ENCODE results near the gene NPR1. TPM values are rescaled to one million over a fixed set of nuclear protein-coding genes. Genes with fewer than 3 reads are reported as not detected.

NPR1 gene
- total and polyA plus RNA-seq, 2 of the 13 experiments (the other 11 are each of a cell fraction or from before 2014, with no cell fraction given) = not detected

DNA sequence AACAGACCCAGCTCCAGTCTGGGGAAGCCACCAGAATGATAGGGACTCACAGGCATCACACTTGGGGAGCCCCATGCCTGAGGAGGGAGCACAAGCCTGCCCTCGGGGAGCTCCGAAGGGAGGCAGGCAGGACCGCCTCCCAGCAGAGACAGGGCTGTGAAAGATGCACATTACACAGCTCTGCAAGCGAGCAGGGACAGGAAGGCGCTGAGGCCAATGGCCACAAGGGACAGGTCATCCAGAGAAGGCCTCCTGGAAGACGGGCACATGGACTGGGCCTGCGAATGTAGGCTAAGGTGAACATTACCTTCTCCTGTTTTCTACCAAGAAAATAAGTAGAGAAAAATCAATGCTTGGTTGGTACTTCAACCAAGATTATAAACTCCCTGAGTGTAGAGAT lies 4.2 kb downstream of the NPR1 start:
- TF ChIP-seq ZNF367 (CRISPR knock-in tag; IDR thresholded peaks at IDR 0.05; ENCODE audit: borderline replicate concordance) (no peak), ZNF569 (CRISPR knock-in tag; IDR thresholded peaks at IDR 0.05; ENCODE audit: borderline replicate concordance) (no peak), SRSF1 (optimal IDR thresholded peaks at IDR 0.05; ENCODE audit: low read depth, low read length) (no peak), NRL (CRISPR knock-in tag; IDR thresholded peaks at IDR 0.05; ENCODE audit: borderline replicate concordance) (no peak), NONO (IDR thresholded peaks at IDR 0.05) (no peak), NONO (CRISPR knock-in tag; conservative IDR thresholded peaks at IDR 0.05) (no peak), NFIC (IDR thresholded peaks at IDR 0.05; ENCODE audit: low read length) (no peak), ZNF468 (CRISPR knock-in tag; IDR thresholded peaks at IDR 0.05) (no peak), SNAI1 (CRISPR knock-in tag; IDR thresholded peaks at IDR 0.05; ENCODE audit: borderline replicate concordance) (no peak), ZNF230 (CRISPR knock-in tag; IDR thresholded peaks at IDR 0.05) (no peak), ATRX (CRISPR knock-in tag; IDR thresholded peaks at IDR 0.05; ENCODE audit: borderline replicate concordance) (no peak), ARHGAP35 (CRISPR knock-in tag; IDR thresholded peaks at IDR 0.05; ENCODE audit: borderline replicate concordance) (no peak), ZNF660 (CRISPR knock-in tag; IDR thresholded peaks at IDR 0.05; ENCODE audit: borderline replicate concordance, low read depth) (no peak)
- TF ChIP-seq, protein P1, sequence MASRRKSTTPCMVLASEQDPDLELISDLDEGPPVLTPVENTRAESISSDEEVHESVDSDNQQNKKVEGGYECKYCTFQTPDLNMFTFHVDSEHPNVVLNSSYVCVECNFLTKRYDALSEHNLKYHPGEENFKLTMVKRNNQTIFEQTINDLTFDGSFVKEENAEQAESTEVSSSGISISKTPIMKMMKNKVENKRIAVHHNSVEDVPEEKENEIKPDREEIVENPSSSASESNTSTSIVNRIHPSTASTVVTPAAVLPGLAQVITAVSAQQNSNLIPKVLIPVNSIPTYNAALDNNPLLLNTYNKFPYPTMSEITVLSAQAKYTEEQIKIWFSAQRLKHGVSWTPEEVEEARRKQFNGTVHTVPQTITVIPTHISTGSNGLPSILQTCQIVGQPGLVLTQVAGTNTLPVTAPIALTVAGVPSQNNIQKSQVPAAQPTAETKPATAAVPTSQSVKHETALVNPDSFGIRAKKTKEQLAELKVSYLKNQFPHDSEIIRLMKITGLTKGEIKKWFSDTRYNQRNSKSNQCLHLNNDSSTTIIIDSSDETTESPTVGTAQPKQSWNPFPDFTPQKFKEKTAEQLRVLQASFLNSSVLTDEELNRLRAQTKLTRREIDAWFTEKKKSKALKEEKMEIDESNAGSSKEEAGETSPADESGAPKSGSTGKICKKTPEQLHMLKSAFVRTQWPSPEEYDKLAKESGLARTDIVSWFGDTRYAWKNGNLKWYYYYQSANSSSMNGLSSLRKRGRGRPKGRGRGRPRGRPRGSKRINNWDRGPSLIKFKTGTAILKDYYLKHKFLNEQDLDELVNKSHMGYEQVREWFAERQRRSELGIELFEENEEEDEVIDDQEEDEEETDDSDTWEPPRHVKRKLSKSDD (CRISPR knock-in tag; IDR thresholded peaks at IDR 0.05; ENCODE audit: low read depth) = no peak
- TF ChIP-seq, protein P2, sequence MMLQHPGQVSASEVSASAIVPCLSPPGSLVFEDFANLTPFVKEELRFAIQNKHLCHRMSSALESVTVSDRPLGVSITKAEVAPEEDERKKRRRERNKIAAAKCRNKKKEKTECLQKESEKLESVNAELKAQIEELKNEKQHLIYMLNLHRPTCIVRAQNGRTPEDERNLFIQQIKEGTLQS (CRISPR knock-in tag; IDR thresholded peaks at IDR 0.05) = no peak
- TF ChIP-seq, protein P3, sequence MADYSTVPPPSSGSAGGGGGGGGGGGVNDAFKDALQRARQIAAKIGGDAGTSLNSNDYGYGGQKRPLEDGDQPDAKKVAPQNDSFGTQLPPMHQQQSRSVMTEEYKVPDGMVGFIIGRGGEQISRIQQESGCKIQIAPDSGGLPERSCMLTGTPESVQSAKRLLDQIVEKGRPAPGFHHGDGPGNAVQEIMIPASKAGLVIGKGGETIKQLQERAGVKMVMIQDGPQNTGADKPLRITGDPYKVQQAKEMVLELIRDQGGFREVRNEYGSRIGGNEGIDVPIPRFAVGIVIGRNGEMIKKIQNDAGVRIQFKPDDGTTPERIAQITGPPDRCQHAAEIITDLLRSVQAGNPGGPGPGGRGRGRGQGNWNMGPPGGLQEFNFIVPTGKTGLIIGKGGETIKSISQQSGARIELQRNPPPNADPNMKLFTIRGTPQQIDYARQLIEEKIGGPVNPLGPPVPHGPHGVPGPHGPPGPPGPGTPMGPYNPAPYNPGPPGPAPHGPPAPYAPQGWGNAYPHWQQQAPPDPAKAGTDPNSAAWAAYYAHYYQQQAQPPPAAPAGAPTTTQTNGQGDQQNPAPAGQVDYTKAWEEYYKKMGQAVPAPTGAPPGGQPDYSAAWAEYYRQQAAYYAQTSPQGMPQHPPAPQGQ (CRISPR knock-in tag; IDR thresholded peaks at IDR 0.05; ENCODE audit: borderline replicate concordance) = no peak
- Histone ChIP-seq H2AFZ (ENCODE audit: low read length) (no peak overlapping the region), H3K27ac (ENCODE audit: extremely low read length, insufficient read depth, low read length) (no peak overlapping the region), H3K4me2 (ENCODE audit: low read depth, low read length) (no peak overlapping the region), H3K4me1 (ENCODE audit: insufficient read depth, low read length) (peaks cover 30% of the 10 kb centered on the region), H3K79me2 (ENCODE audit: insufficient read depth, low read length) (no peaks in the 10 kb centered on the region), H3K9me3 (ENCODE audit: low read length) (no peaks in the 10 kb centered on the region), H4K20me1 (ENCODE audit: insufficient read depth, low read length) (no peaks in the 10 kb centered on the region), H3K4me3 (replicated peaks in 1 of 3; ENCODE audit: insufficient read depth in 1 of 3, low read depth in 2 of 3, low read length in 3 of 3) (no peak overlapping the region), H3K36me3 (replicated peaks in 1 of 2; ENCODE audit: control insufficient read depth in 1 of 2, insufficient read depth in 2 of 2, low read length in 2 of 2) (no peaks in the 10 kb centered on the region), H3K27me3 (ENCODE audit: control insufficient read depth in 1 of 2, insufficient read depth in 2 of 2, low read length in 2 of 2) (peaks cover 29 to 88% of the 10 kb centered on the region in 2 experiments), H3K9ac (ENCODE audit: insufficient read depth, low read depth, low read length) (no peak overlapping the region)
- no peak for ATAC-seq
- WGBS (ENCODE audit: low lambda C conversion rate) = 28% methylated on average over 7 of the region's 7 CpGs
- in situ Hi-C loops (cut with HindIII; ENCODE audit: extremely low pct_ligation_motif_present, low pct_unique_long_range_greater_than_20kb) = loop anchor here (10.0 kb wide), 1 partner anchor 302 kb away; the partner anchor contains the start of gene RAB13
- no peak for DNase-seq (ENCODE audit: low spot score)
- FAIRE-seq = no peak
- ChIA-PET CTCF (ENCODE audit: low intra/inter-chr PET ratio, low total read pairs) (no interaction called here), POLR2A (no interaction called here)
- intact Hi-C loops (cut with micrococcal nuclease; ENCODE audit: unreplicated experiment) = no loop called here
- BruUV-seq (replicated peaks) = no TSS peak

All from HepG2 (cell line).